ENCODE measurements around the gene EIF4A2. TPM values are rescaled to one million over a fixed set of nuclear protein-coding genes. Genes with fewer than 3 reads are reported as not detected.
"Not testable (repeated sequence)": the region's sequence is repeated elsewhere in the genome, so short reads cannot be mapped to it uniquely, and the experiment has no call there.

EIF4A2 gene
- polyA plus RNA-seq, 1 donor = 869 TPM

GRCh38 chr3:186814100-186814499 is 30.7 kb downstream of the EIF4A2 start:
- no peak for DNase-seq

GRCh38 chr3:186815435-186815834 is 32.1 kb downstream of the EIF4A2 start:
- DNase-seq = no peak

GRCh38 chr3:186818516-186818915 is 35.1 kb downstream of the EIF4A2 start:
- no peak for DNase-seq

GRCh38 chr3:186818956-186819355 is 35.6 kb downstream of the EIF4A2 start:
- DNase-seq = no peak

- peak; percentile 50 for DNase-seq
These were observed 38.3 kb downstream of the EIF4A2 start for GRCh38 chr3:186821429-186822387.

GRCh38 chr3:186822388-186822759 is 39.0 kb downstream of the EIF4A2 start:
- not testable (repeated sequence) for DNase-seq

GRCh38 chr3:186823386-186823785 is 40.0 kb downstream of the EIF4A2 start:
- no peak for DNase-seq

GRCh38 chr3:186824430-186825139 is 41.2 kb downstream of the EIF4A2 start:
- DNase-seq = no peak

GRCh38 chr3:186825294-186825821 is 42.0 kb downstream of the EIF4A2 start:
- DNase-seq = peak; percentile 22

- no peak for DNase-seq
These were observed 42.6 kb downstream of the EIF4A2 start for GRCh38 chr3:186825872-186826409.

GRCh38 chr3:186826410-186826975 is 43.1 kb downstream of the EIF4A2 start:
- DNase-seq = no peak

- peak; percentile 85 for DNase-seq
These were observed 43.8 kb downstream of the EIF4A2 start for GRCh38 chr3:186826976-186827857.

GRCh38 chr3:186828340-186828739 is 45.0 kb downstream of the EIF4A2 start:
- DNase-seq = no peak

GRCh38 chr3:186831798-186832197 is 48.4 kb downstream of the EIF4A2 start:
- no peak for DNase-seq

- no peak for DNase-seq
These were observed 48.9 kb downstream of the EIF4A2 start for GRCh38 chr3:186832276-186832675.

Other genes starting within 250 kb of the EIF4A2 start
- gene CRYGS, start 239.2 kb upstream of the EIF4A2 start, polyA plus RNA-seq (ENCODE audit: insufficient read length) = 11.6 TPM
- gene TBCCD1, start 216.2 kb upstream of the EIF4A2 start, polyA plus RNA-seq (ENCODE audit: insufficient read length) = 25.9 TPM
- 74.6 TPM for gene DNAJB11, start 212.9 kb upstream of the EIF4A2 start, polyA plus RNA-seq (ENCODE audit: insufficient read length)
- 0.62 TPM for gene AHSG, start 170.5 kb upstream of the EIF4A2 start, polyA plus RNA-seq (ENCODE audit: insufficient read length)
- 0.28 TPM for gene FETUB, start 143.2 kb upstream of the EIF4A2 start, polyA plus RNA-seq (ENCODE audit: insufficient read length)
- 2.0 TPM for gene HRG, start 117.6 kb upstream of the EIF4A2 start, polyA plus RNA-seq (ENCODE audit: insufficient read length)
- gene KNG1, start 66.2 kb upstream of the EIF4A2 start, polyA plus RNA-seq (ENCODE audit: insufficient read length) = 56.9 TPM
- gene RFC4, start 22.9 kb downstream of the EIF4A2 start, polyA plus RNA-seq (ENCODE audit: insufficient read length) = 74.0 TPM
- gene ADIPOQ, start 59.1 kb downstream of the EIF4A2 start, polyA plus RNA-seq (ENCODE audit: insufficient read length) = 0.07 TPM
- gene ST6GAL1, start 146.9 kb downstream of the EIF4A2 start, polyA plus RNA-seq (ENCODE audit: insufficient read length) = 75.9 TPM